ENCODE measurements around the gene TMEM107. TPM values are rescaled to one million over a fixed set of nuclear protein-coding genes. Genes with fewer than 3 reads are reported as not detected.
"Not testable (repeated sequence)": the region's sequence is repeated elsewhere in the genome, so short reads cannot be mapped to it uniquely, and the experiment has no call there.

The TMEM107 gene
- total and polyA plus RNA-seq, 5 experiments from 2014 or later: 17.2 to 55.3 (median 36.4) TPM

DNA sequence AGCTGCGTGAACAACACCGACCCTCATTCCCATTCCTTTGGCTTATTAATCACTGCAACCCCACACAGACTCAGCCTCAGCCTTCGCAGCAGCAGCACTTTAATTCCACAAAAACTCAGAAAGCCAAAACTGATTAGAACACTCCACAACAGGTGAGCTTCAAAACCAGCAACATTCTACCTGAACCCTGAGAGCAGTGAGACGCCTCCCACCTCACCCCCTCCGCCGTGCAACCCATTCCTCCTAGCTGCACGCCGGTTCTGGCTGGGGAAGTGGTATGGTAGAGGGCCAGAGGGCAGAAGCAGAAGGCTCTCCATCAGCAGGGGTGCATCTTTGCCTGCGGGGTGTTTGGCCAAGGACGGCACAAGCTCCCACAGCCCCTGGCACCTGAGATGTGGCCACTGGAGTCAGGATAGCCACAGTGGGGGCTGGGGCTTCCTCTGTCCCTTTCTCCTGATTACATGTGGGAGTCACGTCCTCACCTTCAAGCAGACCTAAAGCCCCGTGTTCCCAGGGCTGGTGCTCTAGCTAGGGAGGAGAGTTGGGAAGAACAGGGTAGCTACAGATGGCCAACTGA, 12.2 kb upstream of the TMEM107 start:
- no peaks in the 10 kb centered on the region for H3K27me3 Mint-ChIP-seq
- no peaks in the 10 kb centered on the region for H3K9me3 Mint-ChIP-seq
- no peak overlapping the region for H3K27ac Mint-ChIP-seq
- DNase-seq (peak in 6 of 10 donors; percentile 27 to 39 (median 34)), ATAC-seq (no peak)
- no peaks in the 10 kb centered on the region for H3K36me3 Mint-ChIP-seq
- no peak overlapping the region for H3K4me3 Mint-ChIP-seq
- H3K4me1 Mint-ChIP-seq: peaks cover 10 to 20% (median 18%) of the 10 kb centered on the region in 4 donors
- POLR2A ChIA-PET: interaction anchor here (0.6 to 26.2 kb wide), 14 partner anchors 8 to 661 kb away, joined by 3 to 1171 read pairs (median 14); partner anchors contain the start of genes ALOXE3, AURKB, CTC1 and HES7

DNA sequence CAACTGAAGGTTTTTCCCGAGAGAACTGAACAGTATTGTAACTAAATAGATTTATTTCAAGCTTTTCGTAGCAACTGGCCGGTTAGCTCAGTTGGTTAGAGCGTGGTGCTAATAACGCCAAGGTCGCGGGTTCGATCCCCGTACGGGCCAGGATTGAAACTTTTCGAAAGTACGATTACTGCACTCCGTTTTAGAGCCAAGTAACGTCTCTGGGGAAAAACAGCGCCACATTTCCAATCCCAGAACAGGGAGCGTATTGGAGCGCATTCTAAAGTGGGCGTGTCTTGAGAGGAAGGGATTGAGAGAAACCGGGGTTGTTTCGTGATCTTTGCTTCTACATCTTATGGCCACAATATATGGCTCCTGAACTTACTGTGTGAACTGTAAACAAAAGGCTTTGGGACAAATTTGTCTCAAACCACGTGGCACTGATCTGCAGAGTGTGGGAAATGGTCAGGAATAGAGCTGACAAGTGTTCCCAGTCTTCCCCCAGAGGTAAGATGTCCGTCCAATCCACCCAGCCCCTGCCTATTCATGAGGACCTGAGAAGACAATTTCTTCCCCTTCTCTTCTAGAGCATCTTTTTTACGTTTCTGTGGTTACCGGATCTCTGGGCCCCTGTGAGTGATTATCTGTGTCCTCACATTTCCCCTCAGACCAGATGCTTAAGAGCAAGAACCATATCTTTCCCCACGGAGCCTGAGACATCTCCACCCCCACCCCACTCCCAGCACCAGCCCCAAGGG, 11.5 kb upstream of the TMEM107 start:
- peaks cover 10 to 22% (median 19%) of the 10 kb centered on the region in 4 donors for H3K4me1 Mint-ChIP-seq
- POLR2A ChIA-PET: interaction anchor here (1.2 to 26.2 kb wide), 15 partner anchors 9 to 501 kb away, joined by 3 to 1171 read pairs (median 9); partner anchors contain the start of genes ALOXE3, AURKB, CTC1 and HES7
- peak in 9 of 10 donors; percentile 63 to 92 (median 84) for DNase-seq
- no peak overlapping the region for H3K27ac Mint-ChIP-seq
- H3K4me3 Mint-ChIP-seq: no peak overlapping the region
- H3K36me3 Mint-ChIP-seq: no peaks in the 10 kb centered on the region
- no peaks in the 10 kb centered on the region for H3K27me3 Mint-ChIP-seq
- H3K9me3 Mint-ChIP-seq: no peaks in the 10 kb centered on the region
- peak; percentile 7 to 27 for ATAC-seq

DNA sequence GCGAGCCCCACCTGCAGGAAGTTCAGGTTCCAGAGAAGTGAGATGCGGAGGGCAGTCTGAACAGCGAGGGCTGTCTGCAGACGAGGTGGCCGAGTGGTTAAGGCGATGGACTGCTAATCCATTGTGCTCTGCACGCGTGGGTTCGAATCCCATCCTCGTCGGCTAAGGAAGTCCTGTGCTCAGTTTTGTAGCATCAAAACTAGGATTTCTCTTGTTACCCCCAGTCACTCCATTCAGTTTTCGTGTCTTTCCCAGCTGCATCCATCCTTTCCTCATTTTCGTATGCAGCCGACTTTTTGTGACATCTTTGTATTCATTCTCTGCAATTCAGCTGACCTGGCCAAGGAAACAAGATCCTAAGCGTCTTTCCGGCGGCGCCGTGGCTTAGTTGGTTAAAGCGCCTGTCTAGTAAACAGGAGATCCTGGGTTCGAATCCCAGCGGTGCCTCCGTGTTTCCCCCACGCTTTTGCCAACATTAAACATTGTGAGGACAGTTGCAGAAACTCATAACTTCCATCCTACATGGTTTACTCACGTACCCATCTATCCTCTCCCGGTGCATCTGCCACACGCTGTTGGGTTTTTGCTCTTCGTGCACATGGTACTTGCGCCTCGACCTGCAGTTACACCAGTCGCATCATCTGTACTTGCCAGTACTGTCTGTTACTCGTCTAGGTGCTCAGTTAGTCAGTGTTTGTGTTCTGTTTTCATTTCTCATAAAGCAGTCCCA, 10.8 kb upstream of the TMEM107 start:
- POLR2A ChIA-PET: interaction anchor here (1.2 to 26.2 kb wide), 14 partner anchors 10 to 500 kb away, joined by 3 to 1171 read pairs (median 14); partner anchors contain the start of genes ALOXE3, AURKB, CTC1 and HES7
- H3K27me3 Mint-ChIP-seq: no peaks in the 10 kb centered on the region
- no peak overlapping the region for H3K27ac Mint-ChIP-seq
- DNase-seq (peak; percentile 64 to 96 (median 92)), ATAC-seq (peak; percentile 36 to 58)
- no peak overlapping the region for H3K4me3 Mint-ChIP-seq
- H3K9me3 Mint-ChIP-seq: no peaks in the 10 kb centered on the region
- H3K36me3 Mint-ChIP-seq: no peaks in the 10 kb centered on the region
- H3K4me1 Mint-ChIP-seq: peaks cover 10 to 24% (median 19%) of the 10 kb centered on the region in 4 donors

DNA sequence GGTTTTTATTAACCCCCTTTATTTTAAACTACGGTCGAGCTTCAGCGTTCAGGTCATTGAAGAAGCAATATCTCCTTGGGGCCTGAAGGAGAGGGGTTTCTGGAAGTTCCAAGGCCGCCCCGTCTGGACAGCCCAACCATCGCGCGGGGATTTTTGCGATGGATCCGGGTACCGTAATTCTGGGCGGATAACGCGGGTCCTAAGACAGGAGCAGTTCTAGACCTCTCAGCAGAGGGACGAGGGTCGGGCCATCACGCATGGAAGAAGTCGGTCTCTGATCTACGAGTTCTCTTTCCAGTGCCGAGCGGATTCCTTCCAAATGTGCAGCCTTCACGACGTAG, 10.2 kb upstream of the TMEM107 start:
- Mint-ChIP-seq H3K4me3 (no peak overlapping the region), H3K27ac (no peak overlapping the region), H3K9me3 (no peaks in the 10 kb centered on the region), H3K36me3 (no peaks in the 10 kb centered on the region), H3K27me3 (no peaks in the 10 kb centered on the region), H3K4me1 (peaks cover 10 to 28% (median 20%) of the 10 kb centered on the region in 4 donors)
- DNase-seq (peak in 1 of 10 donors; percentile 93), ATAC-seq (no peak)
- POLR2A ChIA-PET: interaction anchor here (1.2 to 26.2 kb wide), 9 partner anchors 15 to 109 kb away, joined by 3 to 1171 read pairs (median 28); partner anchors contain the start of genes ALOXE3, CTC1, HES7 and PER1

DNA sequence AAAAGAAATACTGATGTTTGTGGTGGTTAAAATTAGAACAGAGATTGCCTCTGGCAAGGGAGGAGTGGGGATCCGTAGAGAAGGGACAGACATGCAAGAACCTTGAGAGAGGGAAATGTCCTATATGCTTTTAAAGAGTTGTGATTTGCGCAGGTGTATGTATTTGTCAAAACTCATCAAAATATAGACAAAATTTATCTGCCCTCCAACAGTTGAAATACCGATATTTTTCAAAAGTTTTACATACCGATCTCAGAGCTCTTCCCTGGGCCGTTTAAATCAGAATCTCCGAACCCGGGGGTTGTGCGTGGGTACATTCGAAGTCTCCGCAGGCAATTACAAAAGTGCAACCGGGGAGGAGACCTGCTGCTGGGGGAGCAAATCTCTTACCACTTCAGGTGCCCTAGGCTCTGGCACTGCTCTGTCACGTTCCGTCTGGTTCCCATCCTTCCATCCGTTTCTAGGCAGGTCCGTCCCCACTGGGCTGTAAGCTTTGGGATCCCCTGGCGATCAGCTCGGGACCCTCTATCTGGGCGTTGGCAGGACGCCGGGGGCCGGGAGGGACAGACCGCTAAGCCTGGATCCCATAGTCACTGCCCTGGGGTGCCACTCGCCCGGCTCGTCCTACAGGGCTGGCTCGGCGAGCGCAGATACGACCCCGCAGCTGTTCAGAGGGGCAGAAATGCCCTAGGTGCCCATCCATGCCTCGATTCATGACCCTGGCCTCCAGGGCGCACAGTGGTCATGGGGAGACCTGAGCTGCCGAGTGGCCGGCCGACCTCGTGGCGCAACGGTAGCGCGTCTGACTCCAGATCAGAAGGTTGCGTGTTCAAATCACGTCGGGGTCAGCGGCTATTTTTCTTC, 9.6 kb upstream of the TMEM107 start:
- H3K36me3 Mint-ChIP-seq: no peaks in the 10 kb centered on the region
- POLR2A ChIA-PET: interaction anchor here (0.7 to 26.2 kb wide), 10 partner anchors 15 to 110 kb away, joined by 3 to 1171 read pairs (median 17); partner anchors contain the start of genes ALOXE3, CTC1, HES7 and PER1
- H3K4me3 Mint-ChIP-seq: no peak overlapping the region
- peak; percentile 5 to 9 for ATAC-seq
- no peaks in the 10 kb centered on the region for H3K27me3 Mint-ChIP-seq
- DNase-seq: peak; percentile 72 to 97 (median 89)
- H3K4me1 Mint-ChIP-seq: peaks cover 10 to 30% (median 20%) of the 10 kb centered on the region in 4 donors
- no peaks in the 10 kb centered on the region for H3K9me3 Mint-ChIP-seq
- H3K27ac Mint-ChIP-seq: no peak overlapping the region

DNA sequence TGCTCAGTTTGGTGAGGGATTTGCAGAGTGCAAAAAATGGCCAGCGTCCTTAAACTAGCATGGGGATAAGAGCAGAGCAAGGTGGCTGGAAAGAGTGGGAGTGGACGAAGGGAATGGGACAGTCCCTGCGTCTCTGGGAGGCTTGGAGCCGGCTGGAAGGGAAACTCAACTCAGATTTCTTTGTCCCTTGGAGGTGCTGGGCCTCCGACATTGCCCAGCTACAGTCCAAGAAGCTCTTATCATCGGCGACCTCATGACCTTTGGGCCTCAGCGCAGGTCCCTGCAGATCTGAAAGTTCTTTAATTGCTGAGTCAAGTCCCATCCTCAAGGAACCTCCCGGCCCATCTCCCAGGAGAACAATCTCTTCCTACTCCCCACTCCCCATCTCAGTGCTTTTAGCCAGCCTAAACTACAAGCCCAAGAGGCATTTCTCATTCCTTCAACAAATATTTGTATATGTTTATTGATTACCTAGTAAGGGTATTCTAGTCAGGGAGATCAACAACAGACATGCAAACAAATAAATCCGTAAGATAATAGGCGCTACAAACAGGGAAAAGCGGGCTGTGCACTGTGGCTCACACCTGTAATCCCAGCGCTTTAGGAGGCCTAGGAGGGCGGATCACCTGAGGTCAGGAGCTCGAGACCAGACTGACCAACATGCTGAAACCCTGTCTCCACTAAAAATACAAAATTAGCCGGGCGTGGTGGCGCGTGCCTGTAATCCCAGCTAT, 985 bp upstream of the TMEM107 start:
- Mint-ChIP-seq H3K27me3 (no peaks in the 10 kb centered on the region), H3K27ac (peak overlapping the region; percentile 92 to 100 (median 100)), H3K4me1 (peaks cover 21 to 59% (median 52%) of the 10 kb centered on the region in 4 donors), H3K4me3 (peak overlapping the region; percentile 89 to 94 (median 92)), H3K9me3 (no peaks in the 10 kb centered on the region), H3K36me3 (no peaks in the 10 kb centered on the region)
- POLR2A ChIA-PET: interaction anchor here (0.6 to 41.9 kb wide), 7 partner anchors 5 to 71 kb away, joined by 3 to 1171 read pairs (median 8); partner anchors contain the start of genes BORCS6, CTC1, PER1 and TMEM107
- DNase-seq (no peak), ATAC-seq (no peak)

DNA sequence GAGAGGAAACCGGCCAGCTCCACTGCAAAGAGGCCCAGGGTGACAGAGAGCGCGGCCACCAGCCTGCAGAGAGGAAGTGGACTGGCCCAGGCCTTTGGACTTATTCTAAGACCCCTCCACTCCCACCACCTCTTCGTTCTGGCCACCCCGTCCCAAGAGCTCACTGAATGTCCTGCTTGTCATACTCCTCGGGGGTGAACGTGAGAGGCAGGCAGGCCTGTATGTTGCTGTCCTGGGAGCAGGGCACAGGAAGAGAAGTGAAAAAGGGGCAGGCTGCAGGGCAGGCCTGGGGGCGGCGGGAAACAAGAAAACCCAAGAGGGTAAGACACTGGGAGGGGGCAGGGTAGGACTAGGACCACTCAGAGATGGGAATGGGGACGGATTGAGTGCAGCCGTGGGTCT, 384 bp downstream of the TMEM107 start:
- peak overlapping the region; percentile 89 to 94 (median 92) for H3K4me3 Mint-ChIP-seq

DNA sequence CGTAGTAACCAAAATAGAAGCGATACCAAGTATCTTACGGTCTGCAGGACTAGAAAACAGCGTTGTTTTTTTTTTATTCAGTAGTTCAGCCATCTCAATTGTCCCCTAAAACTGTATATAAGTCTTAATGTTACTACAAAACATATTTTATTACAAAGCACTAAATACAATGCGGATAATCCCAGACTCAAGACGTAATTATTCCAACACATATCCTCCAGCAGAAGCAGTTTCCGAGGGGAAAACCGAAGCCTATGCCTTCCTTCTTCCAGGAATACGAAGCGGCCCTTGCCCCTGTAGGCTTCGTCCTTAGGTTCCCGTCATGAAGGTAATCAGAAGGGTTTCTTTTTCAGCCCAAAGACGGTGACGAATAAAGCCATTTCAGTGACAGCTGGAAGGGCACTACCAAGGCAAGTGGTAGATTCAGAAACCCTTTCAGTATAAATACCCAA, 2.3 kb downstream of the TMEM107 start:
- Mint-ChIP-seq H3K4me1 (peaks cover 20 to 55% (median 50%) of the 10 kb centered on the region in 4 donors), H3K27me3 (no peaks in the 10 kb centered on the region), H3K4me3 (peak overlapping the region; percentile 84 to 95 (median 92)), H3K36me3 (no peaks in the 10 kb centered on the region), H3K27ac (peak overlapping the region; percentile 99 to 100 (median 100)), H3K9me3 (no peaks in the 10 kb centered on the region)
- ATAC-seq: no peak
- POLR2A ChIA-PET: interaction anchor here (0.5 to 41.9 kb wide), 16 partner anchors 8 to 330 kb away, joined by 3 to 1171 read pairs (median 6); partner anchors contain the start of genes BORCS6, CTC1, PER1 and PFAS
- no peak for DNase-seq

More for the DNA sequence above, 384 bp downstream of the TMEM107 start:
- Mint-ChIP-seq H3K27ac (peak overlapping the region; percentile 92 to 100 (median 100)), H3K9me3 (no peaks in the 10 kb centered on the region), H3K36me3 (no peaks in the 10 kb centered on the region), H3K27me3 (no peaks in the 10 kb centered on the region), H3K4me1 (peaks cover 20 to 56% (median 52%) of the 10 kb centered on the region in 4 donors)
- POLR2A ChIA-PET: interaction anchor here (0.9 to 41.9 kb wide), 7 partner anchors 6 to 120 kb away, joined by 3 to 1171 read pairs (median 8); partner anchors contain the start of genes BORCS6, CTC1, PER1 and SLC25A35
- no peak for ATAC-seq
- DNase-seq: no peak

DNA sequence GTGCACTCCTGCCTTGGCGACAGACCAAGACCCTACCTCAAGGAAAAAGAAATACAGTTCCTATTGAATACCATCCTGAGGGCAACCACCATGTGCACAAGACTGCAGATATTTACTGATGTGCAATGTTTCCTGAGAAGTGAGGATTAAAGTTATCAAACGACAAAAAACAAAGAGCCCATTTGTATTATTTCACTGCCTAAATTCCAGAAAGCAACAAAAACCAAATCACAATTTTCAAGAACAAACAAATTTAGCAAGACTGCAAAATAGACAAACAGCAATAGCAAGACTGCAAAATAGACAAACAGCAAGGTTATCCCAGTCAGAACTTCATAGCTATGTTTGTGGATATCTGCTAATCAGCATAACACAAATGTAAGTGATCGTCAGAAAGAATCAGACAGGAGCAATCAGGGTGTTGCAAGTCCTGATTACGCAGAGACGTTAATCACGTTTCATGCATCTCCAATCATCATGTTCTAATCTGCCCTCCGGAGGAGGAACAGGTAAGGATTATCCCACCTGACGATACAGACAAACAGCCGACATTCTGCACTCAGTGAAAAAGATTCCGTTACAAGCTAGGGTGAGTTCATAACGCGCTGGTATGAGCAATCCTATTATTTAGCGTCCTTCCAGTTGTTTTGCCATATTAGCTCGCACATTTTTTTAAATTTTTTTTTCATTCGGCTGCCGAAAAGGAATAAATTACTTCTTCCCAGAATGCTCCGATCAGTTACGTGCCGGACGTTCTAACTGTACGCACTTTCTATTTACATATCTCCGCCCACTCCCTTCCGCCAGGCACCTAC, 2.9 kb downstream of the TMEM107 start:
- ATAC-seq: peak; percentile 81 to 85
- Mint-ChIP-seq H3K27me3 (no peaks in the 10 kb centered on the region), H3K9me3 (no peaks in the 10 kb centered on the region), H3K4me1 (peaks cover 20 to 61% (median 52%) of the 10 kb centered on the region in 4 donors), H3K4me3 (peak overlapping the region; percentile 84 to 95 (median 92)), H3K27ac (peak overlapping the region; percentile 99 to 100 (median 100)), H3K36me3 (no peaks in the 10 kb centered on the region)
- DNase-seq: peak; percentile 43 to 95 (median 83)
- POLR2A ChIA-PET: interaction anchor here (0.5 to 41.9 kb wide), 17 partner anchors 9 to 590 kb away, joined by 3 to 1171 read pairs (median 5); partner anchors contain the start of genes BORCS6, CTC1, MPDU1 and PER1

DNA sequence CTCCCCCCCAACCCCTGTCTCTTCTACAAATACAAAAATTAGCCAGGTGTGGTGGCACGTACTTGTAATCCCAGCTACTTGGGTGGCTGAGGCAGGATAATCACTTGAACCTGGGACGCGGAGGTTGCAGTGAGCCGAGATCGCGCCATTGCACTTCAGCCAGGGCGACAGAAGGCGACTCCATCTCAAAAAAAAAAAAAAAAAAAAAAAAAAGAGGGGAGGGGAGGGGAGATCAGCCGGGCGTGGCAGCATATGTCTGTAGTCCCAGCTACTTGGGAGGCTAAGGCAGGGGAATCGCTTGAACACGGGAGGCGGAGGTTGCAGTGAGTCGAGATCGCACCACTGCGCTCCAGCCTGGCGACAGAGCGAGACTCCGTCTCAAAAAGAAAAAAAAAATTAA, 6.0 kb downstream of the TMEM107 start:
- POLR2A ChIA-PET: interaction anchor here (0.7 to 41.9 kb wide), 3 partner anchors 12 to 66 kb away, joined by 10 to 1171 read pairs (median 1171); partner anchors contain the start of genes BORCS6, PER1, TMEM107 and VAMP2

More for the DNA sequence above, 6.0 kb downstream of the TMEM107 start:
- H3K4me1 Mint-ChIP-seq: peaks cover 8 to 50% (median 40%) of the 10 kb centered on the region in 4 donors
- H3K4me3 Mint-ChIP-seq, H3K27me3 Mint-ChIP-seq, H3K9me3 Mint-ChIP-seq, ATAC-seq, DNase-seq, H3K27ac Mint-ChIP-seq, H3K36me3 Mint-ChIP-seq: not testable (repeated sequence)

All from naive thymus-derived CD8-positive, alpha-beta T cell (primary cell).